Measurements from ENCODE around the gene FAM53B.

The FAM53B gene

DNA sequence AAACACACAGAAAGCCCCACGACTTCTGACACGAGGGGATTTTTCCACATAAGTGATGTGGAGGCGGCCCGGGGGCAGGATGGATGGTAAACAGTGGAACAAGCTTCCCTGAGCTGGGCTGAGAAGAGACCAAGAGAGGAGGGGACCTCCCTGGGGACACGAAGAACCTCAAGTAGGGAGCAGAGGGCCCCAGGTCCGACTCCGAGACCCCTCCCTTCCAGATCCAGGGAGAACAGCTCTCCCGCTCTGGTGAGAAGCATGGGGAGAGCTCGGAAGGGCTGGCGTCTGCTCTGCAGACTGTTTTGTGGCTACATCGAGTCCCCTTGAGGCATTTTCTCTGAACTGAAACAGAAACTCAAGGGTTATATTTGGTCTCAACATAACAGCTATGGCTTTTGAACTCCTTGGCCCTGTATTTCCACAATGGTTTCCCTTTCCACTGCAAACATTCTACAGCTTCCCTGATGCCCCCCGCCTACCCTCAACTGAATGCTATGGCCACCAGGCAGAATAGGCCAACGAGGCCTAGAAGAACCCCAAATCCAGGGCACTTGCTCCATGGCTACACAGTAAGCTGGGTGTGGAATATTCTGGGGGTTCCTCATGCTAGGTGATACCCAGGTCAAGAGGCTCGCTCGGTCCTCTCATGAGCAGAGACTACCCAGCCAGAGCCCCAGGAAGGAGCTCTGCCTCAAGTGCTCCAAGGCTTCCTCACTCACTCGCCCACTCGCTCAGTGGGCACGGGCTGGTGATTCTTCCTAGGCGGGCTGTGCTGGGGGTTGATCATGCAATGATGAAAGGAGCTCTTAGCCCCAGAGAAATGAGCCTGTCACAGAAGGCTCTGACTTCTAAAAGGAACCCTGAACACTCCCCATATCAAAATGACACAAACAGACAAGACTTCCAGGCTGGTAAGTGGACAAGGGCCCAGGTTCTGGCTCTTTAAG, 47.5 kb downstream of the FAM53B start:
- TF ChIP-seq, protein P1, sequence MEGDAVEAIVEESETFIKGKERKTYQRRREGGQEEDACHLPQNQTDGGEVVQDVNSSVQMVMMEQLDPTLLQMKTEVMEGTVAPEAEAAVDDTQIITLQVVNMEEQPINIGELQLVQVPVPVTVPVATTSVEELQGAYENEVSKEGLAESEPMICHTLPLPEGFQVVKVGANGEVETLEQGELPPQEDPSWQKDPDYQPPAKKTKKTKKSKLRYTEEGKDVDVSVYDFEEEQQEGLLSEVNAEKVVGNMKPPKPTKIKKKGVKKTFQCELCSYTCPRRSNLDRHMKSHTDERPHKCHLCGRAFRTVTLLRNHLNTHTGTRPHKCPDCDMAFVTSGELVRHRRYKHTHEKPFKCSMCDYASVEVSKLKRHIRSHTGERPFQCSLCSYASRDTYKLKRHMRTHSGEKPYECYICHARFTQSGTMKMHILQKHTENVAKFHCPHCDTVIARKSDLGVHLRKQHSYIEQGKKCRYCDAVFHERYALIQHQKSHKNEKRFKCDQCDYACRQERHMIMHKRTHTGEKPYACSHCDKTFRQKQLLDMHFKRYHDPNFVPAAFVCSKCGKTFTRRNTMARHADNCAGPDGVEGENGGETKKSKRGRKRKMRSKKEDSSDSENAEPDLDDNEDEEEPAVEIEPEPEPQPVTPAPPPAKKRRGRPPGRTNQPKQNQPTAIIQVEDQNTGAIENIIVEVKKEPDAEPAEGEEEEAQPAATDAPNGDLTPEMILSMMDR (conservative IDR thresholded peaks at IDR 0.05; ENCODE audit: low read depth) = no peak
- ChIA-PET POLR2A (ENCODE audit: low non-redundant PET) (no interaction called here), CTCF (interaction anchor here (0.7 to 1.6 kb wide), 4 partner anchors 8 to 88 kb away, joined by 3 to 6 read pairs (median 3); no protein-coding TSS in a partner anchor)
- H3K27ac ChIP-seq = 0 out of 2 replicates have a peak overlapping the region, but pooled peaks have one; percentile 5
- no peak for DNase-seq (ENCODE audit: low spot score)

DNA sequence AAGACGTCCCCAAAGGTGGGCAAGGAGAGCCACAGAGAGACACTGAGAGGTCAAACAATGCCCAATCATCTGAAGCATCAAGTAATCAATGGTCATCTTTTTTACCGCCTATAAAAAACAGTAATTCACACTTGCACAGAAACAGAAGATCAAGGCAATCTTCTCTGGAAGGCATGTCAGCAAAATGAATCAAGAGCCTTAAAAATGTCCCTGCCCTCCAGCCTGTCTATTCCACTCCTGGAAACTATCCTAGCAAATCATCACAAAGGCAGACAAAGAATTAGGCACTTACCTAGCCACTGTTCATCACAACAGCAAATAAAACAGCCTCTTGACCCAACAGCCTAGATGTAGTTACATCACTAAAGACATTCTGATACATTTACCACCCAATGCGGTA, 48.9 kb downstream of the FAM53B start:
- TF ChIP-seq, protein P1 (conservative IDR thresholded peaks at IDR 0.05; ENCODE audit: low read depth) = no peak
- ChIA-PET CTCF (no interaction called here), POLR2A (ENCODE audit: low non-redundant PET) (no interaction called here)
- H3K27ac ChIP-seq = no peak overlapping the region
- DNase-seq (ENCODE audit: low spot score) = no peak

DNA sequence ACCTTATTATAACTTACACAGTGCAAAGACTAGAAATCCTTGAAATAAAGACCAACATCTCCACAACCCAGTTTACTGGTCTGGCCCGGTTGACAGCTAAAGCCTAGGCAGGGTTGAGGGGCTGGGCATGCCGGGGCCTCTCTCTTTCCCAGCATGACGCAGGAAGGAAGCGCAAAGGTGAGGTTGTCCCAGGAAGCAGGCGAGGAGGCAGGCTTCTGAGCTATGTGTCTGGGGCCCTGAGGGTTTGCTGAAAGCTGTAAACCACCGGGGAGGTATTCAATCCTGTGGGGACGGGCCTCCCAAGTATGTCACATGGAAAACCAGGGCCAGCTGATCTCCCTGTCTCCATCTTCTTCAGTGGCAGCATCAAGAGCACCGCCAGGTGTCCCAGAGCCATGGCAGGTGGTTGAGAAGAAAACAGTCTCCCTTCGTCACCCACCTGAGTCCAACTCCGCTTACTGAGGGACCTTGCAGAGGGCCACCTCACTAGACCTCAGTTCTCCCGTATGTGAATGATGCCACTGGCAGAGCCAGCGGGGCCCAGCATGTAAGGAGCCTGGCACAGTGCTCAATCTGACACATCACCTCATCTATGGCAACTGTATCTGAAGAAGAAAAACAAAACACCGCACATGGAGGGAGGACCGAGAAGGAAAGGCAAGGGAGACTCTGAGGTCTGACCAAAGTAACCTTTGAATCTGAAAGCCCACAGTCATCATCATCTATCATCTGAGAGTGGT, 49.5 kb downstream of the FAM53B start:
- TF ChIP-seq, protein P1 (conservative IDR thresholded peaks at IDR 0.05; ENCODE audit: low read depth) = no peak
- peak overlapping the region; percentile 20; the same call in 1 of the 2 replicates for H3K27ac ChIP-seq
- POLR2A ChIA-PET (ENCODE audit: low non-redundant PET) = no interaction called here
- DNase-seq (ENCODE audit: low spot score) = no peak
- CTCF ChIA-PET = no interaction called here

DNA sequence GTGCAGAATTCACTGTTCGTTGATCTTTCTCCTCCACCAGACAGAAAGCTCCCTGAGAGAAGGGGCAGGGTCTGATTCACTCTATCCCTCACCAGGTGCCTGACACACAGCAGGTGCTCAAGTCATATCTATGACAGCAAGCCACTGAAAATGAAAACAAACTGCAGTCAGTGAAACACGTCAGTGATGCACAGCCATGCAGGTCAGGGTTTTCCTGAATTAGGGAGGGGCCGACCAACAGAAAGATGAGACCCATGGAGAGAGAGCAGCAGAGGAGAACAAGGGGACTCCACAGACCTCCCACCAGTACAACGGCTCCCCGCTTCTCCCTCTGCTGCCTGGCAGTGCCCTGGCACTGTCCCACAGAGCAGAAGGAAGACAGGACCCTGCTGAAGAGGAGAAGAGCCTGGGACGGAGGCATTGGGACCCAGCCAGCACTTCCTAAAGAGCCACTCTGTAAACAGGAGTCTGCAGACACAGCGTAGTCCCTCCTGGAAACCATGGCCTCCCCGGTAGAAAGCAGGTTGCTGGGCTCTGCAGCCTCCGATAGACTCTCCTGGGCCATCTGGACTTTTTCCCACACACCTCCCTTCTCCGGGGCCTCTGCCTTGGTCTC, 50.3 kb downstream of the FAM53B start:
- ChIA-PET CTCF (interaction anchor here (0.6 to 0.8 kb wide), 2 partner anchors 164 to 328 kb away, joined by 3 to 7 read pairs; no protein-coding TSS in a partner anchor), POLR2A (ENCODE audit: low non-redundant PET) (no interaction called here)
- DNase-seq (ENCODE audit: low spot score) = no peak
- H3K27ac ChIP-seq = peak overlapping the region; percentile 20; the same call in 1 of the 2 replicates
- TF ChIP-seq, protein P1 (conservative IDR thresholded peaks at IDR 0.05; ENCODE audit: low read depth) = no peak

DNA sequence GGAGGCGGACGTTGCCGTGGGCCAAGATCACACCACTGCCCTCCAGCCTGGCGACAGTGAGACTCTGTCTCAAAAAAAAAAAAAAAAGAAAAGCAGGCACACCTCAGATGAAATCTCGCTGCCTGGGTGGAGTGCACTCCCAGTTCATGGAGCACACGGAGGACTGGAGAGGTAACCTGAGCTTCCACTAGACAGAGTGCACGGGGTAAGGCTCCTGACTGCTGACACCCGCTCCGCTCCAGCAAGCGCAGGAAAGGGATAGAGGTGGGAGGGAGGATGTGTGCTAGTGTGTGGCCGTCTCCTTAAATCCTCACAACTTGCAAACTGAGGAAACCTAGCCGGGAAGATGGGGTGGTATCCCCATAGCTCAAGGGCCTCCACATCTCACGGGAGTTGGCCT, 50.8 kb downstream of the FAM53B start:
- TF ChIP-seq, protein P1 (conservative IDR thresholded peaks at IDR 0.05; ENCODE audit: low read depth) = no peak
- CTCF ChIA-PET = interaction anchor here (0.6 to 0.8 kb wide), 2 partner anchors 163 to 328 kb away, joined by 3 to 7 read pairs; no protein-coding TSS in a partner anchor
- no peak for DNase-seq (ENCODE audit: low spot score)
- POLR2A ChIA-PET (ENCODE audit: low non-redundant PET) = no interaction called here
- H3K27ac ChIP-seq = peak overlapping the region; percentile 20; the same call in 1 of the 2 replicates

DNA sequence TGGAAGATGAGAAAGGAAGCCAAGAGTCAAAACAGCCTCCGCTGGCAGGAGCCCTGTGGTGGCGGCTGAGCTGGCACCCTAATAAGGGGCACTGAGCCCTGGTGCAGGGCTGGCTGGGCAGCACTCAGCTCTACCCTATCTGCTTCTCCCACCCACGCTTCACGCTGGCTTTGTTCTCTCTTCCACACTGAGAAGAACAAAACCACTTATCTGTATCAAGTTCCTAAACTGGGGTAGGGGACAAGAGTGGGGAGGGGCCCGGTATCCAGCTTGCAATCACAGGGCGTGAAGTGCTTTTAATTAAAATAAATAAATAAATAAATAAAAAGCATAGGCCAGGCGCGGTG, 52.1 kb downstream of the FAM53B start:
- TF ChIP-seq, protein P1 (conservative IDR thresholded peaks at IDR 0.05; ENCODE audit: low read depth) = no peak
- CTCF ChIA-PET = no interaction called here
- no peak for DNase-seq (ENCODE audit: low spot score)
- POLR2A ChIA-PET (ENCODE audit: low non-redundant PET) = no interaction called here
- H3K27ac ChIP-seq = no peak overlapping the region
